Measurements from ENCODE around the gene DARS2. TPM values are rescaled to one million over a fixed set of nuclear protein-coding genes. Genes with fewer than 3 reads are reported as not detected.

The DARS2 gene
- total and polyA plus RNA-seq, 2 of the 4 experiments (the other 2 are of a cell fraction) = 14.8 to 18.8 TPM

DNA sequence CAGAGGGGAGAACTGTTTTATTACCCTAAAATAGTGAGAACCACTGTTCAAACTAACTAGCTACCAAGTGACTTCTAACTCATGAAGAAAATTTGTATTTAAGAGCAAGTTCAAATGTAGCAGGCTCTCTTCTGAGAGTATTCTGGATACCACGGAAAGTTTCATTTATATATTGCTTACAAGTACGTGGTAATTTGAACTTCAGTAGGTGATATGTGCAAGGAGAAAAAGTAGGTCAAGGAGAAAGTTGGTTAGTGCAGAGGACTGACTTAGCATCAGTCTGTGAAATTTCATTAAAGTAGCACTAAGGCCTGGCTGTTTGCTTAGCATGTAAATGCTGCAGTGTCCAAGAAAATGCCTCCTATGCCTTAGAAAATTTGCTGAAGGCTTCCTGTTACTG, 76.0 kb downstream of the DARS2 start:
- H3K4me3 ChIP-seq (ENCODE audit: insufficient read depth, low read depth, low read length) = no peak overlapping the region
- no peak overlapping the region for H3K4me2 ChIP-seq (ENCODE audit: low read depth, low read length)
- no peak overlapping the region for H3K23ac ChIP-seq (ENCODE audit: low read depth, low read length)
- ATAC-seq (ENCODE audit: low read depth) = no peak
- no peaks in the 10 kb centered on the region for H3K4me1 ChIP-seq (ENCODE audit: control insufficient read depth, insufficient read depth, low read length)
- no peaks in the 10 kb centered on the region for H3K27me3 ChIP-seq (ENCODE audit: control insufficient read depth, insufficient read depth, low read length)
- H2BK5ac ChIP-seq (ENCODE audit: low read depth, low read length, poor library complexity, severe bottlenecking) = no peak overlapping the region
- WGBS, 2 experiments (ENCODE audit: extremely low coverage in 2 of 2, insufficient read length in 1 of 2) = no CpG with 5 or more reads among the region's 2 CpGs
- POLR2A ChIA-PET (ENCODE audit: unreplicated experiment) = no interaction called here
- CTCF ChIA-PET = no interaction called here
- DNase-seq = no peak
- no TSS peak for BruUV-seq (replicated peaks)
- no peak overlapping the region for H3K4ac ChIP-seq (ENCODE audit: low read depth, low read length)
- H4K20me1 ChIP-seq (ENCODE audit: insufficient read depth, low read length) = no peaks in the 10 kb centered on the region
- H2BK20ac ChIP-seq (ENCODE audit: low read depth, low read length) = no peak overlapping the region
- TF ChIP-seq BHLHE40 (IDR thresholded peaks at IDR 0.05; ENCODE audit: low read depth, low read length) (no peak), RFX5 (IDR thresholded peaks at IDR 0.05; ENCODE audit: low read depth, low read length) (no peak), RAD21 (IDR thresholded peaks at IDR 0.05; ENCODE audit: low read length) (no peak), CEBPB (IDR thresholded peaks at IDR 0.05; ENCODE audit: low read depth, low read length) (no peak), FOS (IDR thresholded peaks at IDR 0.05; ENCODE audit: low read depth, low read length) (no peak), MAZ (IDR thresholded peaks at IDR 0.05; ENCODE audit: borderline replicate concordance, low read depth, low read length) (no peak), MXI1 (IDR thresholded peaks at IDR 0.05; ENCODE audit: borderline replicate concordance, low read depth, low read length) (no peak), SMC3 (IDR thresholded peaks at IDR 0.05; ENCODE audit: low read depth, low read length) (no peak), CHD1 (IDR thresholded peaks at IDR 0.05; ENCODE audit: low read depth, low read length) (no peak), POLR2A (IDR thresholded peaks at IDR 0.05; ENCODE audit: low read depth, low read length) (no peak), MAFK (IDR thresholded peaks at IDR 0.05; ENCODE audit: low read depth, low read length) (no peak), NFE2L2 (IDR thresholded peaks at IDR 0.05; ENCODE audit: low read depth, low read length) (no peak), RCOR1 (IDR thresholded peaks at IDR 0.05; ENCODE audit: insufficient replicate concordance, low read length) (no peak)
- TF ChIP-seq, protein P1, sequence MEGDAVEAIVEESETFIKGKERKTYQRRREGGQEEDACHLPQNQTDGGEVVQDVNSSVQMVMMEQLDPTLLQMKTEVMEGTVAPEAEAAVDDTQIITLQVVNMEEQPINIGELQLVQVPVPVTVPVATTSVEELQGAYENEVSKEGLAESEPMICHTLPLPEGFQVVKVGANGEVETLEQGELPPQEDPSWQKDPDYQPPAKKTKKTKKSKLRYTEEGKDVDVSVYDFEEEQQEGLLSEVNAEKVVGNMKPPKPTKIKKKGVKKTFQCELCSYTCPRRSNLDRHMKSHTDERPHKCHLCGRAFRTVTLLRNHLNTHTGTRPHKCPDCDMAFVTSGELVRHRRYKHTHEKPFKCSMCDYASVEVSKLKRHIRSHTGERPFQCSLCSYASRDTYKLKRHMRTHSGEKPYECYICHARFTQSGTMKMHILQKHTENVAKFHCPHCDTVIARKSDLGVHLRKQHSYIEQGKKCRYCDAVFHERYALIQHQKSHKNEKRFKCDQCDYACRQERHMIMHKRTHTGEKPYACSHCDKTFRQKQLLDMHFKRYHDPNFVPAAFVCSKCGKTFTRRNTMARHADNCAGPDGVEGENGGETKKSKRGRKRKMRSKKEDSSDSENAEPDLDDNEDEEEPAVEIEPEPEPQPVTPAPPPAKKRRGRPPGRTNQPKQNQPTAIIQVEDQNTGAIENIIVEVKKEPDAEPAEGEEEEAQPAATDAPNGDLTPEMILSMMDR (conservative IDR thresholded peaks at IDR 0.05; ENCODE audit: low read depth, low read length) = no peak
- TF ChIP-seq, protein P2, sequence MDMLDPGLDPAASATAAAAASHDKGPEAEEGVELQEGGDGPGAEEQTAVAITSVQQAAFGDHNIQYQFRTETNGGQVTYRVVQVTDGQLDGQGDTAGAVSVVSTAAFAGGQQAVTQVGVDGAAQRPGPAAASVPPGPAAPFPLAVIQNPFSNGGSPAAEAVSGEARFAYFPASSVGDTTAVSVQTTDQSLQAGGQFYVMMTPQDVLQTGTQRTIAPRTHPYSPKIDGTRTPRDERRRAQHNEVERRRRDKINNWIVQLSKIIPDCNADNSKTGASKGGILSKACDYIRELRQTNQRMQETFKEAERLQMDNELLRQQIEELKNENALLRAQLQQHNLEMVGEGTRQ (IDR thresholded peaks at IDR 0.05; ENCODE audit: low read depth, low read length) = no peak
- TF ChIP-seq, protein P3, sequence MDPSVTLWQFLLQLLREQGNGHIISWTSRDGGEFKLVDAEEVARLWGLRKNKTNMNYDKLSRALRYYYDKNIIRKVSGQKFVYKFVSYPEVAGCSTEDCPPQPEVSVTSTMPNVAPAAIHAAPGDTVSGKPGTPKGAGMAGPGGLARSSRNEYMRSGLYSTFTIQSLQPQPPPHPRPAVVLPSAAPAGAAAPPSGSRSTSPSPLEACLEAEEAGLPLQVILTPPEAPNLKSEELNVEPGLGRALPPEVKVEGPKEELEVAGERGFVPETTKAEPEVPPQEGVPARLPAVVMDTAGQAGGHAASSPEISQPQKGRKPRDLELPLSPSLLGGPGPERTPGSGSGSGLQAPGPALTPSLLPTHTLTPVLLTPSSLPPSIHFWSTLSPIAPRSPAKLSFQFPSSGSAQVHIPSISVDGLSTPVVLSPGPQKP (IDR thresholded peaks at IDR 0.05; ENCODE audit: borderline replicate concordance, low read depth, low read length) = no peak
- dilution Hi-C loops (cut with HindIII; ENCODE audit: low sequenced_read_pairs, unreplicated experiment) = no loop called here
- H4K5ac ChIP-seq (ENCODE audit: low read depth, low read length) = no peak overlapping the region
- no peak overlapping the region for H2BK15ac ChIP-seq (ENCODE audit: low read depth, low read length)
- no peaks in the 10 kb centered on the region for H3K9me1 ChIP-seq (ENCODE audit: insufficient read depth, low read length)
- no peak overlapping the region for H2AK9ac ChIP-seq (replicated peaks; ENCODE audit: low read depth, low read length, poor library complexity)
- no peak overlapping the region for H3K14ac ChIP-seq (replicated peaks; ENCODE audit: low read depth, low read length)
- H2BK120ac ChIP-seq (ENCODE audit: low read depth, low read length) = no peak overlapping the region
- no peak overlapping the region for H2AK5ac ChIP-seq (ENCODE audit: low read depth, low read length)
- no peak overlapping the region for H4K91ac ChIP-seq (ENCODE audit: insufficient read depth, low read depth, low read length)
- in situ Hi-C loops (cut with MboI; ENCODE audit: low sequenced_read_pairs) = no loop called here
- H3K56ac ChIP-seq (ENCODE audit: extremely low read depth, insufficient read depth, low read length) = no peak overlapping the region
- H3K27ac ChIP-seq (ENCODE audit: insufficient read depth, low read length) = no peak overlapping the region
- no peak overlapping the region for H4K8ac ChIP-seq (ENCODE audit: low read depth in 2 of 2, low read length in 2 of 2)
- H3K9me3 ChIP-seq (ENCODE audit: control insufficient read depth, insufficient read depth, low read length) = no peaks in the 10 kb centered on the region
- no peaks in the 10 kb centered on the region for H3K36me3 ChIP-seq (ENCODE audit: control insufficient read depth, insufficient read depth, low read length)
- no peak overlapping the region for H2AFZ ChIP-seq (replicated peaks; ENCODE audit: low read length, poor library complexity)
- no peaks in the 10 kb centered on the region for H3K79me1 ChIP-seq (ENCODE audit: low read depth in 1 of 2, low read length in 2 of 2)
- H3K18ac ChIP-seq (ENCODE audit: low read depth, low read length) = no peak overlapping the region
- H3K9ac ChIP-seq (ENCODE audit: low read depth, low read length) = no peak overlapping the region
- intact Hi-C loops (cut with micrococcal nuclease) = no loop called here
